NCI-H1694 treated with DMSO at 0.1 percent for 48 hours (cell line): Measurements from ENCODE around the gene CYTH3.

Source experiments
- DNase-seq: peaks from one replicate; lab custom pipeline; 2025; lab: John Stamatoyannopoulos, UW

Gene CYTH3

GRCh38 chr7:6256677-6257535 lies 15.5 kb downstream of the CYTH3 start:
- no peak for DNase-seq

GRCh38 chr7:6256109-6256483 lies 16.3 kb downstream of the CYTH3 start:
- no peak for DNase-seq

GRCh38 chr7:6254866-6255265 lies 17.6 kb downstream of the CYTH3 start:
- DNase-seq: no peak

GRCh38 chr7:6252748-6253147 lies 19.7 kb downstream of the CYTH3 start:
- DNase-seq: no peak

- DNase-seq: no peak
Observed at GRCh38 chr7:6252341-6252746, 20.1 kb downstream of the CYTH3 start.

GRCh38 chr7:6251653-6252052 lies 20.8 kb downstream of the CYTH3 start:
- DNase-seq: no peak

- DNase-seq: no peak
Observed at GRCh38 chr7:6250364-6250833, 22.0 kb downstream of the CYTH3 start.

- no peak for DNase-seq
Observed at GRCh38 chr7:6249043-6249442, 23.4 kb downstream of the CYTH3 start.

- DNase-seq: no peak
Observed at GRCh38 chr7:6248581-6248980, 23.8 kb downstream of the CYTH3 start.

GRCh38 chr7:6246251-6246917 lies 26.0 kb downstream of the CYTH3 start:
- DNase-seq: no peak

- DNase-seq: no peak
Observed at GRCh38 chr7:6244021-6244420, 28.4 kb downstream of the CYTH3 start.

- DNase-seq: no peak
Observed at GRCh38 chr7:6243168-6243567, 29.3 kb downstream of the CYTH3 start.

- DNase-seq: no peak
Observed at GRCh38 chr7:6242561-6242960, 29.9 kb downstream of the CYTH3 start.

- no peak for DNase-seq
Observed at GRCh38 chr7:6241607-6241973, 30.8 kb downstream of the CYTH3 start.

- no peak for DNase-seq
Observed at GRCh38 chr7:6238309-6238925, 34.0 kb downstream of the CYTH3 start.

- no peak for DNase-seq
Observed at GRCh38 chr7:6237730-6238129, 34.7 kb downstream of the CYTH3 start.

GRCh38 chr7:6237011-6237410 lies 35.4 kb downstream of the CYTH3 start:
- DNase-seq: no peak

GRCh38 chr7:6235029-6235871 lies 37.2 kb downstream of the CYTH3 start:
- no peak for DNase-seq

GRCh38 chr7:6234384-6234783 lies 38.0 kb downstream of the CYTH3 start:
- no peak for DNase-seq

- DNase-seq: no peak
Observed at GRCh38 chr7:6232534-6232933, 39.9 kb downstream of the CYTH3 start.

GRCh38 chr7:6232116-6232515 lies 40.3 kb downstream of the CYTH3 start:
- no peak for DNase-seq

- no peak for DNase-seq
Observed at GRCh38 chr7:6231184-6231583, 41.2 kb downstream of the CYTH3 start.
